Suprapubic skin (tissue), 4 donors: ENCODE data around the gene GOPC. TPM values are rescaled to one million over a fixed set of nuclear protein-coding genes. Genes with fewer than 3 reads are reported as not detected.

Source experiments
- DNase-seq, 2 donors: peaks; one replicate each; pipeline ENCODE4 v3.0.0-alpha.2; 2019; ENCODE audit warnings: low spot score in 2 of 2
- H3K27ac ChIP-seq: fragments of 200-600 bp; sonication (generic); one replicate; pipeline ENCODE4 v1.5.1; 2019
- H3K27me3 ChIP-seq: fragments of 200-600 bp; sonication (generic); one replicate; pipeline ENCODE4 v1.5.1; 2019
- H3K36me3 ChIP-seq: fragments of 200-600 bp; sonication (generic); one replicate; pipeline ENCODE4 v1.5.1; 2019
- H3K4me1 ChIP-seq: fragments of 200-600 bp; sonication (generic); one replicate; pipeline ENCODE4 v1.5.1; 2019
- H3K4me3 ChIP-seq: fragments of 200-600 bp; sonication (generic); one replicate; pipeline ENCODE4 v1.5.1; 2019; ENCODE audit warnings: mild to moderate bottlenecking
- H3K9me3 ChIP-seq: fragments of 200-600 bp; sonication (generic); one replicate; pipeline ENCODE4 v1.5.1; 2019
- EP300 ChIP-seq: sonication (generic); formaldehyde crosslinking; IDR thresholded peaks from one replicate; pipeline ENCODE4 v1.6.1; 2017; ENCODE audit warnings: antibody characterized with exemption
- POLR2A ChIP-seq, 2 donors: fragments of 450-650 bp; IDR thresholded peaks; one replicate each; pipeline ENCODE4 v1.6.1; 2017; ENCODE audit warnings: antibody characterized with exemption in 2 of 2, mild to moderate bottlenecking in 2 of 2, moderate library complexity in 2 of 2
- POLR2AphosphoS5 ChIP-seq, 3 donors: sonication (generic); formaldehyde crosslinking; IDR thresholded peaks; one replicate each; pipeline ENCODE4 v1.6.1; 2017; ENCODE audit warnings: antibody characterized with exemption in 3 of 3
- WGBS: methylation state at CpG from one replicate; pipeline ENCODE4 v1.1.5; 2018; 5-methylcytosine and 5-hydroxymethylcytosine counted together
- total RNA-seq, 4 donors: library from RNA; depleted of rRNA; stranded (reverse); fragments of >200 nt; gene quantifications; one replicate each; pipeline ENCODE4 v1.1.0, GENCODE V29; 2016
- TF ChIP-seq, protein P1 (sequence below), 2 donors: fragments of 200-600 bp in 1 of 2; fragments of 450-650 bp in 1 of 2; sonication (generic) in 1 of 2; IDR thresholded peaks; one replicate each; pipeline ENCODE4 v1.5.1; 2016 to 2019; ENCODE audit warnings: antibody characterized with exemption in 2 of 2, mild to moderate bottlenecking in 1 of 2, moderate library complexity in 1 of 2

The GOPC gene
- total RNA-seq, 4 donors from 2014 or later: 15.5 to 21.9 (median 20.0) TPM

GRCh38 chr6:117531809-117532725 is 70.2 kb downstream of the GOPC start:
- Histone ChIP-seq H3K4me1 (no peaks in the 10 kb centered on the region), H3K36me3 (no peaks in the 10 kb centered on the region), H3K27ac (no peak overlapping the region), H3K9me3 (no peaks in the 10 kb centered on the region), H3K27me3 (no peaks in the 10 kb centered on the region), H3K4me3 (no peak overlapping the region)
- no peak for TF ChIP-seq POLR2A (IDR thresholded peaks at IDR 0.05)
- TF ChIP-seq, protein P1, sequence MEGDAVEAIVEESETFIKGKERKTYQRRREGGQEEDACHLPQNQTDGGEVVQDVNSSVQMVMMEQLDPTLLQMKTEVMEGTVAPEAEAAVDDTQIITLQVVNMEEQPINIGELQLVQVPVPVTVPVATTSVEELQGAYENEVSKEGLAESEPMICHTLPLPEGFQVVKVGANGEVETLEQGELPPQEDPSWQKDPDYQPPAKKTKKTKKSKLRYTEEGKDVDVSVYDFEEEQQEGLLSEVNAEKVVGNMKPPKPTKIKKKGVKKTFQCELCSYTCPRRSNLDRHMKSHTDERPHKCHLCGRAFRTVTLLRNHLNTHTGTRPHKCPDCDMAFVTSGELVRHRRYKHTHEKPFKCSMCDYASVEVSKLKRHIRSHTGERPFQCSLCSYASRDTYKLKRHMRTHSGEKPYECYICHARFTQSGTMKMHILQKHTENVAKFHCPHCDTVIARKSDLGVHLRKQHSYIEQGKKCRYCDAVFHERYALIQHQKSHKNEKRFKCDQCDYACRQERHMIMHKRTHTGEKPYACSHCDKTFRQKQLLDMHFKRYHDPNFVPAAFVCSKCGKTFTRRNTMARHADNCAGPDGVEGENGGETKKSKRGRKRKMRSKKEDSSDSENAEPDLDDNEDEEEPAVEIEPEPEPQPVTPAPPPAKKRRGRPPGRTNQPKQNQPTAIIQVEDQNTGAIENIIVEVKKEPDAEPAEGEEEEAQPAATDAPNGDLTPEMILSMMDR (IDR thresholded peaks at IDR 0.05): no peak
- no peak for TF ChIP-seq EP300
- TF ChIP-seq POLR2AphosphoS5 (IDR thresholded peaks at IDR 0.05): no peak
- WGBS: 82% methylated on average over 5 of the region's 5 CpGs
- no peak for DNase-seq

GRCh38 chr6:117531346-117531745 is 71.0 kb downstream of the GOPC start:
- H3K27me3 ChIP-seq: no peaks in the 10 kb centered on the region
- WGBS: 52% methylated on average over 6 of the region's 6 CpGs
- no peak overlapping the region for H3K27ac ChIP-seq
- H3K36me3 ChIP-seq: no peaks in the 10 kb centered on the region
- no peak for DNase-seq
- no peaks in the 10 kb centered on the region for H3K9me3 ChIP-seq
- no peak overlapping the region for H3K4me3 ChIP-seq
- TF ChIP-seq EP300 (no peak), POLR2A (IDR thresholded peaks at IDR 0.05) (no peak), POLR2AphosphoS5 (IDR thresholded peaks at IDR 0.05) (no peak)
- TF ChIP-seq, protein P1 (IDR thresholded peaks at IDR 0.05): no peak
- no peaks in the 10 kb centered on the region for H3K4me1 ChIP-seq

DNA sequence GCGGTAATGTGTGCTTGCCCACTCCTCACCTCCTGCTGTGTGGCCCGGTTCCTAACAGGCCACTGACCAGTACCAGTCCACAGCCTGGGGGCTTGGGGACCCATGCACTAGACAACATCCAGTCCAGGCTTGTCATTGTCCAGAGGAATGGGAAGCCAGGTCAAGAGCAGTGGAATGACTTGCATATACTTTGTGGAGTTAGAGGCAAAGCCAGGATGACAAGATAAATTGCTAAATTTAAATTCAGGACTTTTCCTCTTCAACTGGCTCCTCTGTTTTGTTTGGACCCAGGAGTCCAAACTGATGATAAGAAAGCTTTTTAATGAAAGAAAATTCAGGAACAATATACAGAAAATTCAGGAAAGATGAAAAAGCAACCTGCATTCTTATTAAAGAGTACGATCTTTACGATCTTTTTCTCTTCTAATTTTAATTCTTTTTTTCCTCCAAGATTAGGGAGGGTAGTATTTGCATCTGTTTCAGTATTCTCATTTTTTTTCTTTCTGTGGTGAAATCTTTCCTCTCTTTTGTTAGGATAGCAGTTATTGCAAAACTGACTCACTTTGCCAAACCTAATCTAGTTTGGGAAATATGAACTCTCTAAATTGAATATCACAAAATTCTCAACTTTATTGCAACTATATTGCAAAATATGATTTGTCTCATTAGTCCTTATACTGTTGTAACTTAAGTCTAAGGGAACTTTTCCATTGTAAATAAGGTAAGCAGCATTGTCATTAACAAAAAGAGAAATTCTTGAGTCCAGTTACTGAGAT is 71.7 kb downstream of the GOPC start:
- Histone ChIP-seq H3K27me3 (no peaks in the 10 kb centered on the region), H3K9me3 (no peaks in the 10 kb centered on the region), H3K36me3 (no peaks in the 10 kb centered on the region), H3K4me3 (no peak overlapping the region), H3K27ac (no peak overlapping the region), H3K4me1 (no peaks in the 10 kb centered on the region)
- WGBS: 94% methylated on average over 4 of the region's 4 CpGs
- DNase-seq: no peak
- no peak for TF ChIP-seq EP300
- TF ChIP-seq, protein P1 (IDR thresholded peaks at IDR 0.05): no peak
- TF ChIP-seq POLR2AphosphoS5 (IDR thresholded peaks at IDR 0.05): no peak
- no peak for TF ChIP-seq POLR2A (IDR thresholded peaks at IDR 0.05)

- Histone ChIP-seq H3K27me3 (no peaks in the 10 kb centered on the region), H3K36me3 (no peaks in the 10 kb centered on the region), H3K4me3 (no peak overlapping the region), H3K4me1 (no peaks in the 10 kb centered on the region), H3K9me3 (no peaks in the 10 kb centered on the region), H3K27ac (no peak overlapping the region)
- TF ChIP-seq EP300 (no peak), POLR2AphosphoS5 (IDR thresholded peaks at IDR 0.05) (no peak), POLR2A (IDR thresholded peaks at IDR 0.05) (no peak)
- TF ChIP-seq, protein P1 (IDR thresholded peaks at IDR 0.05): no peak
- 91% methylated on average over 2 of the region's 2 CpGs for WGBS
- no peak for DNase-seq
These were observed 76.7 kb downstream of the GOPC start for GRCh38 chr6:117525607-117526006.
